HepG2 (cell line): ENCODE results near the gene DNM3. TPM values are rescaled to one million over a fixed set of nuclear protein-coding genes. Genes with fewer than 3 reads are reported as not detected.
A peak's percentile ranks its signal among the peaks of the same experiment; 100 is the strongest.

Source experiments
- JUND ChIP-seq: sonication (generic); formaldehyde crosslinking; IDR thresholded peaks from 2 replicates; pipeline ENCODE4 v1.8.0; 2022; ENCODE audit warnings: mild to moderate bottlenecking, missing genetic modification reagents
- KAT8 ChIP-seq: IDR thresholded peaks from 2 replicates; pipeline ENCODE4 v1.6.1; 2016; ENCODE audit warnings: missing genetic modification reagents, missing compliant biosample characterization
- KLF9 ChIP-seq: IDR thresholded peaks from 2 replicates; pipeline ENCODE4 v1.6.1; 2016; ENCODE audit warnings: low read depth
- MAFK ChIP-seq, 2 experiments: IDR thresholded peaks in 1 of 2; conservative IDR thresholded peaks in 1 of 2; 2 replicates each; pipeline ENCODE4 v1.6.1; 2011; ENCODE audit warnings: improper control_type of control experiment in 2 of 2, low read length in 2 of 2
- MLLT10 ChIP-seq: sonication (generic); formaldehyde crosslinking; IDR thresholded peaks from 2 replicates; pipeline ENCODE4 v1.4.0; 2020; ENCODE audit warnings: missing genetic modification reagents
- NR2F1 ChIP-seq, 2 experiments: fragments of 450-650 bp in 1 of 2; formaldehyde crosslinking in 1 of 2; IDR thresholded peaks; 2 replicates each; pipeline versions ENCODE4 v1.5.0 to v1.6.1; 2016 to 2020; ENCODE audit warnings: mild to moderate bottlenecking in 1 of 2, missing compliant biosample characterization in 1 of 2, missing genetic modification reagents in 1 of 2, moderate library complexity in 1 of 2
- RFX5 ChIP-seq: IDR thresholded peaks from 2 replicates; pipeline ENCODE4 v1.6.1; 2011; ENCODE audit warnings: low read depth, low read length, improper control_type of control experiment
- ZBTB37 ChIP-seq: sonication (generic); formaldehyde crosslinking; IDR thresholded peaks from 2 replicates; pipeline ENCODE4 v1.4.0; 2020; ENCODE audit warnings: mild to moderate bottlenecking, missing genetic modification reagents
- ZBTB49 ChIP-seq: sonication (generic); formaldehyde crosslinking; IDR thresholded peaks from 2 replicates; pipeline ENCODE4 v1.4.0; 2020; ENCODE audit warnings: missing genetic modification reagents, borderline replicate concordance
- ZFP41 ChIP-seq: sonication (generic); formaldehyde crosslinking; IDR thresholded peaks from 2 replicates; pipeline ENCODE4 v1.4.0; 2020; ENCODE audit warnings: mild to moderate bottlenecking, missing genetic modification reagents, borderline replicate concordance
- ZNF124 ChIP-seq: sonication (generic); formaldehyde crosslinking; IDR thresholded peaks from 2 replicates; pipeline ENCODE4 v1.4.0; 2020; ENCODE audit warnings: missing genetic modification reagents
- ZNF205 ChIP-seq: IDR thresholded peaks from 2 replicates; pipeline ENCODE4 v1.6.1; 2018; ENCODE audit warnings: missing biosample characterization, missing genetic modification reagents
- ZNF318 ChIP-seq: sonication (generic); formaldehyde crosslinking; IDR thresholded peaks from 2 replicates; pipeline ENCODE4 v1.4.0; 2020; ENCODE audit warnings: mild to moderate bottlenecking, missing genetic modification reagents
- ZNF549 ChIP-seq: sonication (generic); formaldehyde crosslinking; IDR thresholded peaks from 2 replicates; pipeline ENCODE4 v1.5.0; 2020; ENCODE audit warnings: missing genetic modification reagents
- ZNF576 ChIP-seq: sonication (generic); formaldehyde crosslinking; IDR thresholded peaks from 2 replicates; pipeline ENCODE4 v1.4.0; 2020; ENCODE audit warnings: mild to moderate bottlenecking, missing genetic modification reagents
- ZNF746 ChIP-seq: sonication (generic); formaldehyde crosslinking; IDR thresholded peaks from 2 replicates; pipeline ENCODE4 v1.8.0; 2022; ENCODE audit warnings: mild to moderate bottlenecking, missing genetic modification reagents
- ZNF790 ChIP-seq: sonication (generic); formaldehyde crosslinking; IDR thresholded peaks from 2 replicates; pipeline ENCODE4 v1.8.0; 2022; ENCODE audit warnings: missing genetic modification reagents, mild to moderate bottlenecking, borderline replicate concordance
- polyA plus RNA-seq, 8 experiments: library from polyadenylated mRNA; depleted of rRNA in 3 of 8; stranded (reverse) in 7 of 8; unstranded in 1 of 8; fragments of >200 nt; fragmentation: Illumina TruSeq in 4 of 8; extraction: Trizol in 4 of 8; gene quantifications; 2 replicates each; pipeline versions ENCODE4 v1.2.1 to v1.2.3, GENCODE V29; 2011 to 2016; ENCODE audit warnings: low read depth in 4 of 8, missing spikeins in 1 of 8, mixed read lengths in 1 of 8; ENCODE audit not compliant: insufficient read depth in 1 of 8
- total RNA-seq, 5 experiments: library from RNA; depleted of rRNA; stranded (reverse); fragments of >200 nt; fragmentation: Illumina TruSeq; extraction: Trizol; gene quantifications; 2 replicates each; pipeline ENCODE4 v1.2.3, GENCODE V29; 2016; ENCODE audit warnings: low read depth in 1 of 5

DNM3 gene
- total and polyA plus RNA-seq, 2 of the 13 experiments (the other 11 are each of a cell fraction or from before 2014, with no cell fraction given): 0.05 TPM; not detected in 1

GRCh38 chr1:172443666-172444453 lies 602.6 kb downstream of the DNM3 start, which contains the start of gene PIGC (continued):
- no peak for TF ChIP-seq ZNF318
- TF ChIP-seq ZBTB37 (CRISPR knock-in tag): no peak
- no peak for TF ChIP-seq JUND (CRISPR knock-in tag)
- TF ChIP-seq KAT8 (CRISPR knock-in tag): peak; percentile 96
- no peak for TF ChIP-seq ZNF549 (CRISPR knock-in tag)
- TF ChIP-seq ZNF124 (CRISPR knock-in tag): no peak; the same call in none of the 2 replicates
- no peak for TF ChIP-seq MAFK (conservative IDR thresholded peaks at IDR 0.05 in 1 of 2, IDR thresholded peaks at IDR 0.05 in 1 of 2; ENCODE audit: low read length in 2 of 2)
- TF ChIP-seq KLF9 (CRISPR knock-in tag): no peak
- no peak for TF ChIP-seq ZBTB49
- peak; percentile 58; the same call in 1 of the 2 replicates for TF ChIP-seq ZNF205 (CRISPR knock-in tag)
- no peak for TF ChIP-seq RFX5
- no peak for TF ChIP-seq ZNF790 (CRISPR knock-in tag)
- TF ChIP-seq ZNF576 (CRISPR knock-in tag): no peak
- no peak for TF ChIP-seq NR2F1 (CRISPR knock-in tag; IDR thresholded peaks at IDR 0.05)
- no peak for TF ChIP-seq ZNF746 (CRISPR knock-in tag)
- TF ChIP-seq MLLT10 (CRISPR knock-in tag): no peak
- TF ChIP-seq ZFP41 (CRISPR knock-in tag): 0 out of 2 replicates have a peak, but pooled peaks have one; percentile 56
